GM18873 (cell line): ENCODE data around the gene MS4A15.
"Not testable (repeated sequence)": the region's sequence is repeated elsewhere in the genome, so short reads cannot be mapped to it uniquely, and the experiment has no call there.

Experiments
- ATAC-seq: cut with Tn5 transposase; IDR thresholded peaks from one replicate; pipeline ENCODE4 v1.9.1; 2021; ENCODE audit warnings: mild to moderate bottlenecking, moderate library complexity, moderate number of reproducible peaks; ENCODE audit not compliant: unreplicated experiment, low FRiP score

Gene MS4A15

GRCh38 chr11:60750911-60751310 lies 5.8 kb upstream of the MS4A15 start:
- ATAC-seq: no peak

GRCh38 chr11:60753309-60753708 lies 3.4 kb upstream of the MS4A15 start:
- no peak for ATAC-seq

- ATAC-seq: no peak
Measured at GRCh38 chr11:60754887-60755286, 1.8 kb upstream of the MS4A15 start.

- no peak for ATAC-seq
Measured at GRCh38 chr11:60757231-60757800, 649 bp downstream of the MS4A15 start.

- not testable (repeated sequence) for ATAC-seq
Measured at GRCh38 chr11:60758671-60759070, 2.0 kb downstream of the MS4A15 start.

- not testable (repeated sequence) for ATAC-seq
Measured at GRCh38 chr11:60759438-60760225, 3.0 kb downstream of the MS4A15 start.

- ATAC-seq: peak; percentile 27
Measured at GRCh38 chr11:60761436-60762190, 4.9 kb downstream of the MS4A15 start.

GRCh38 chr11:60762851-60763691 lies 6.4 kb downstream of the MS4A15 start:
- peak; percentile 69 for ATAC-seq

- no peak for ATAC-seq
Measured at GRCh38 chr11:60763692-60764369, 7.2 kb downstream of the MS4A15 start.

GRCh38 chr11:60764879-60765278 lies 8.2 kb downstream of the MS4A15 start:
- ATAC-seq: no peak

- no peak for ATAC-seq
Measured at GRCh38 chr11:60765355-60765754, 8.7 kb downstream of the MS4A15 start.

GRCh38 chr11:60766547-60766946 lies 9.9 kb downstream of the MS4A15 start:
- ATAC-seq: no peak

GRCh38 chr11:60767388-60767811 lies 10.7 kb downstream of the MS4A15 start:
- ATAC-seq: no peak

GRCh38 chr11:60768202-60768601 lies 11.5 kb downstream of the MS4A15 start:
- no peak for ATAC-seq

GRCh38 chr11:60769273-60769672 lies 12.6 kb downstream of the MS4A15 start:
- no peak for ATAC-seq

- ATAC-seq: no peak
Measured at GRCh38 chr11:60769811-60770210, 13.1 kb downstream of the MS4A15 start.

- ATAC-seq: no peak
Measured at GRCh38 chr11:60771146-60771545, 14.5 kb downstream of the MS4A15 start.

- no peak for ATAC-seq
Measured at GRCh38 chr11:60771879-60772525, 15.3 kb downstream of the MS4A15 start.

- ATAC-seq: no peak
Measured at GRCh38 chr11:60772666-60773065, 16.0 kb downstream of the MS4A15 start.
